Neuronal stem cell (in vitro differentiated cells): Measurements from ENCODE around the gene NOS1AP.
A peak's percentile ranks its signal among the peaks of the same experiment; 100 is the strongest.

Source experiments
- DNase-seq: peaks from one replicate; pipeline ENCODE4 v3.0.0-alpha.2; 2013; ENCODE audit warnings: low spot score
- H2AFZ ChIP-seq: one replicate; pipeline ENCODE4 v1.6.1; 2013; ENCODE audit warnings: mild to moderate bottlenecking, low read length, inconsistent platforms
- H2AK5ac ChIP-seq: 2 replicates; pipeline ENCODE4 v1.6.1; 2013; ENCODE audit warnings: low read depth, mild to moderate bottlenecking, inconsistent platforms, low read length, moderate library complexity, mixed read lengths
- H2BK120ac ChIP-seq: 2 replicates; pipeline ENCODE4 v1.6.1; 2013; ENCODE audit warnings: low read depth, mild to moderate bottlenecking, inconsistent platforms, low read length, moderate library complexity, mixed read lengths
- H2BK12ac ChIP-seq: one replicate; pipeline ENCODE4 v1.6.1; 2013; ENCODE audit warnings: low read length, inconsistent platforms
- H2BK15ac ChIP-seq: 2 replicates; pipeline ENCODE4 v1.6.1; 2013; ENCODE audit warnings: mild to moderate bottlenecking, low read length, inconsistent platforms, mixed read lengths
- H2BK5ac ChIP-seq: one replicate; pipeline ENCODE4 v1.6.1; 2013; ENCODE audit warnings: inconsistent platforms, mild to moderate bottlenecking, low read length, moderate library complexity
- H3K14ac ChIP-seq: one replicate; pipeline ENCODE4 v1.6.1; 2013; ENCODE audit warnings: low read length, inconsistent platforms
- H3K18ac ChIP-seq: 2 replicates; pipeline ENCODE4 v1.6.1; 2013; ENCODE audit warnings: low read length, inconsistent platforms
- H3K23ac ChIP-seq: 2 replicates; pipeline ENCODE4 v1.6.1; 2013; ENCODE audit warnings: low read depth, mild to moderate bottlenecking, mixed read lengths, low read length, inconsistent platforms; ENCODE audit not compliant: poor library complexity
- H3K27ac ChIP-seq: replicated peaks from 3 replicates; pipeline ENCODE4 v1.5.1; 2013; ENCODE audit warnings: low read length, inconsistent platforms
- H3K27me3 ChIP-seq, 3 experiments: 2 replicates each; pipeline ENCODE4 v1.6.1; 2013; ENCODE audit warnings: low read length in 3 of 3, mild to moderate bottlenecking in 2 of 3, inconsistent platforms in 1 of 3, low read depth in 1 of 3, mixed read lengths in 1 of 3, moderate library complexity in 1 of 3; ENCODE audit not compliant: control insufficient read depth in 3 of 3, insufficient read depth in 3 of 3
- H3K36me3 ChIP-seq, 2 donors: replicated peaks in 1 of 2; 2 replicates each; pipeline ENCODE4 v1.6.1; 2013; ENCODE audit warnings: low read length in 2 of 2; ENCODE audit not compliant: control insufficient read depth in 2 of 2, insufficient read depth in 2 of 2
- H3K4ac ChIP-seq: 2 replicates; pipeline ENCODE4 v1.6.1; 2013; ENCODE audit warnings: inconsistent platforms, mild to moderate bottlenecking, low read length, moderate library complexity
- H3K4me1 ChIP-seq, 2 donors: 1 replicate in 1 of 2; 2 replicates in 1 of 2; pipeline ENCODE4 v1.6.1; 2013; ENCODE audit warnings: low read length in 2 of 2, low read depth in 1 of 2; ENCODE audit not compliant: control insufficient read depth in 2 of 2, insufficient read depth in 1 of 2
- H3K4me2 ChIP-seq: one replicate; pipeline ENCODE4 v1.6.1; 2013; ENCODE audit warnings: mild to moderate bottlenecking, low read length, inconsistent platforms; ENCODE audit not compliant: insufficient read depth, poor library complexity, severe bottlenecking
- H3K4me3 ChIP-seq, 2 donors: 2 replicates each; pipeline ENCODE4 v1.5.1; 2013; ENCODE audit warnings: low read length in 2 of 2, mild to moderate bottlenecking in 2 of 2, inconsistent platforms in 1 of 2, moderate library complexity in 1 of 2
- H3K79me1 ChIP-seq: one replicate; pipeline ENCODE4 v1.6.1; 2013; ENCODE audit warnings: low read depth, mild to moderate bottlenecking, inconsistent platforms, low read length, moderate library complexity
- H3K9ac ChIP-seq: one replicate; pipeline ENCODE4 v1.6.1; 2013; ENCODE audit warnings: mild to moderate bottlenecking, low read depth, low read length, inconsistent platforms; ENCODE audit not compliant: poor library complexity
- H3K9me3 ChIP-seq, 2 donors: replicated peaks in 1 of 2; 2 replicates each; pipeline versions ENCODE3 to v1.6.1; 2013; ENCODE audit warnings: low read length in 2 of 2, mild to moderate bottlenecking in 2 of 2, inconsistent platforms in 1 of 2, low read depth in 1 of 2, mixed read lengths in 1 of 2, moderate library complexity in 1 of 2; ENCODE audit not compliant: control insufficient read depth in 2 of 2, insufficient read depth in 1 of 2
- H4K8ac ChIP-seq: one replicate; pipeline ENCODE4 v1.6.1; 2013; ENCODE audit warnings: low read depth, mild to moderate bottlenecking, inconsistent platforms, low read length, moderate library complexity
- H4K91ac ChIP-seq: one replicate; pipeline ENCODE4 v1.6.1; 2013; ENCODE audit warnings: low read length, low read depth, mild to moderate bottlenecking, inconsistent platforms; ENCODE audit not compliant: poor library complexity
- WGBS, 2 donors: extraction: QIAGEN DNeasy Blood & Tissue Kit; methylation state at CpG; one replicate each; pipeline ENCODE4 v1.1.7; 2013; ENCODE audit warnings: missing lambda C conversion rate in 2 of 2, mixed read lengths in 1 of 2; ENCODE audit not compliant: insufficient read length in 2 of 2, insufficient replicate concordance in 1 of 2; ENCODE audit errors: extremely low coverage in 2 of 2; 5-methylcytosine and 5-hydroxymethylcytosine counted together

Gene NOS1AP

DNA sequence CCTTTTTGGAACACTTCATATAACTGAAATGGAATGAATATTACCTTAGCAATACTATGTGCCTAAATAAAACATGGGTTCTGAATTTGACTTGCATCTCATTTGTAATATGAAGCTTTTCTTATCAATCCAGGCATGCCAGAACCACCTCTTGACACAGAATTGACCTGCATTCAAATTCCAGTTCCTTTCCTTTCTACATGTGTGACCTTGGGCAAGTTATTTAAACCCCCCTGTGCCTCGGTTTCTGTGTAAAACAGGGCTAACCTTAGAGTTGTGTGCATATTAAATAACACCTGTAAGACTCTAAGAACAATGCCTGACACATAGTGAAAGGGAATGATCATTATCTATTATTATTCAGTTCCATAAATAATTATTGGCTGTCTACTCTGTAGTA is 2.0 kb upstream of the NOS1AP start:
- Histone ChIP-seq H2BK5ac (no peak overlapping the region), H4K8ac (no peak overlapping the region), H2AFZ (no peak overlapping the region), H4K91ac (no peak overlapping the region), H3K4me3 (no peak overlapping the region), H2BK15ac (no peak overlapping the region), H3K79me1 (peaks cover 2% of the 10 kb centered on the region), H3K27me3 (peaks cover 0 to 5% (median 0%) of the 10 kb centered on the region in 3 experiments), H3K4me1 (peaks cover 17 to 23% of the 10 kb centered on the region in 2 donors), H3K18ac (no peak overlapping the region), H3K4me2 (no peak overlapping the region), H3K9ac (no peak overlapping the region), H2BK12ac (no peak overlapping the region), H2AK5ac (no peak overlapping the region), H2BK120ac (no peak overlapping the region), H3K36me3 (no peaks in the 10 kb centered on the region), H3K23ac (no peak overlapping the region), H3K14ac (no peak overlapping the region), H3K27ac (no peak overlapping the region), H3K4ac (no peak overlapping the region), H3K9me3 (no peaks in the 10 kb centered on the region)
- DNase-seq: no peak
- no CpG with 5 or more reads among the region's 1 CpG for WGBS, 2 donors

DNA sequence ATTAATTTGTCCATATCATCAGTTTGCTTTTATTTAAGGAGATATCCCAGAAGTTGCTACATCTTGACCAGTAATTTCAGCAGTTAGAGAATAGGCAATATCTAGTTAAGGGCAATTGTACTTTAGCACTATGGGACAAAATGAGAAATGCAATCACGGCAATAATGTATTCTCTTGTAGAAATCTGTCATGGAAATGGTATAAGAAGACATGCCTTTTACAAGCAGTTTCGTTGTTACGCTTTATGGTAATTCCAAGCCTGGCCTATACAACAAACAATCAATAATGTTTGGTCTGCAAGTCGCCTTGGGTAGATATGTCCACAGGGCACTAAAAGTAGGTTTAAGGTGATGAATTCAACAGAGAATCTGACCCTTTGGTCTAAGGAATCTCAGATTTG is 1.2 kb upstream of the NOS1AP start:
- Histone ChIP-seq H3K4me1 (peaks cover 16% of the 10 kb centered on the region in 2 donors), H3K27ac (no peak overlapping the region), H3K27me3 (peaks cover 0 to 5% (median 0%) of the 10 kb centered on the region in 3 experiments), H3K36me3 (no peaks in the 10 kb centered on the region), H2BK12ac (no peak overlapping the region), H3K79me1 (peaks cover 2% of the 10 kb centered on the region), H4K8ac (no peak overlapping the region), H4K91ac (no peak overlapping the region), H3K18ac (no peak overlapping the region), H3K14ac (no peak overlapping the region), H2BK15ac (no peak overlapping the region), H3K23ac (no peak overlapping the region), H2BK5ac (no peak overlapping the region), H2AFZ (no peak overlapping the region), H3K9me3 (no peaks in the 10 kb centered on the region), H3K4me2 (no peak overlapping the region), H2AK5ac (no peak overlapping the region), H3K9ac (no peak overlapping the region), H3K4ac (no peak overlapping the region), H3K4me3 (no peak overlapping the region), H2BK120ac (no peak overlapping the region)
- DNase-seq: no peak
- WGBS, 2 donors: no CpG with 5 or more reads among the region's 4 CpGs

DNA sequence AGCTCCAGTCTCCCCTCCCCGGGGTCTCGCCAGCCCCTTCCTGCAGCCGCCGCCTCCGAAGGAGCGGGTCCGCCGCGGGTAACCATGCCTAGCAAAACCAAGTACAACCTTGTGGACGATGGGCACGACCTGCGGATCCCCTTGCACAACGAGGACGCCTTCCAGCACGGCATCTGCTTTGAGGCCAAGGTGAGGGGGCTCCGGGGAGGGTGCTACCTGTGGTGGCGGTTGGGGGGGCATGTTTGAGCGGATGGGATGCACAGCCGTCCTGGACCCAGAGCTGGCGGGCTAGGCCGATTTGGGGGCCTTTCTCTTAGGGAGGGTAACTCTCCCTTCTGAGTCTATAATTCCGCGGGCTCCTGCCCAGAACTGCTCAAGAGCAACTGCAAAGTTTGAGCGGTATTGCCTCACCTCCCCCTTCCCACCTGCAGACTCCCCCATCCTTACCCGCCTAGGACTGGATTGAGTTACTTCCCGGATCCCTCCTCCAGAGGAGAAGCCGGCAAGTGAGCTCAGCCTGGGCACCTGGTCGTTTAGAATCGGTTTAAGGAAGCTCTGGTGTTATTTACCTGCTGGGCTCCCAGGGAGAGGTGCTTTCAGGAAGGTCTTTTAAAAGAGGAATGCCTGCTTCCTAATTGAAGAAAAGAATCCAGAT is 730 bp downstream of the NOS1AP start:
- no peak overlapping the region for H2BK12ac ChIP-seq
- no peak overlapping the region for H4K91ac ChIP-seq
- H3K4me1 ChIP-seq: peaks cover 16% of the 10 kb centered on the region in 2 donors
- DNase-seq: no peak
- WGBS, 2 donors: no CpG with 5 or more reads among the region's 29 CpGs
- H3K79me1 ChIP-seq: peaks cover 2% of the 10 kb centered on the region
- no peak overlapping the region for H2BK5ac ChIP-seq
- H3K36me3 ChIP-seq: peaks cover 0 to 14% of the 10 kb centered on the region in 2 donors
- peak overlapping the region; percentile 69 for H2BK120ac ChIP-seq
- peaks cover 0 to 10% of the 10 kb centered on the region in 2 donors for H3K9me3 ChIP-seq
- peak overlapping the region; percentile 86 to 97 for H3K4me3 ChIP-seq
- H4K8ac ChIP-seq: no peak overlapping the region
- no peak overlapping the region for H3K4ac ChIP-seq
- H2AFZ ChIP-seq: peak overlapping the region; percentile 96
- H3K18ac ChIP-seq: peak overlapping the region; percentile 92
- peaks cover 0 to 5% (median 0%) of the 10 kb centered on the region in 3 experiments for H3K27me3 ChIP-seq
- no peak overlapping the region for H3K27ac ChIP-seq
- H3K9ac ChIP-seq: peak overlapping the region; percentile 96
- H2AK5ac ChIP-seq: no peak overlapping the region
- H3K4me2 ChIP-seq: peak overlapping the region; percentile 87
- peak overlapping the region; percentile 71 for H3K14ac ChIP-seq
- H3K23ac ChIP-seq: peak overlapping the region; percentile 16
- H2BK15ac ChIP-seq: no peak overlapping the region

GRCh38 chr1:162070825-162071224 is 1.3 kb downstream of the NOS1AP start:
- Histone ChIP-seq H3K4me3 (peak overlapping the region; percentile 86 to 97), H3K79me1 (peaks cover 2% of the 10 kb centered on the region), H4K8ac (no peak overlapping the region), H3K27ac (no peak overlapping the region), H3K4me1 (peaks cover 16% of the 10 kb centered on the region in 2 donors), H3K4ac (no peak overlapping the region), H2BK12ac (no peak overlapping the region), H2BK5ac (no peak overlapping the region), H4K91ac (no peak overlapping the region), H2BK120ac (no peak overlapping the region), H3K14ac (peak overlapping the region; percentile 77), H2AK5ac (no peak overlapping the region), H2BK15ac (no peak overlapping the region), H2AFZ (peak overlapping the region; percentile 11), H3K9ac (peak overlapping the region; percentile 38), H3K18ac (peak overlapping the region; percentile 76), H3K36me3 (peaks cover 0 to 17% of the 10 kb centered on the region in 2 donors), H3K23ac (peak overlapping the region; percentile 83), H3K27me3 (peaks cover 0 to 5% (median 0%) of the 10 kb centered on the region in 3 experiments), H3K9me3 (peaks cover 0 to 14% of the 10 kb centered on the region in 2 donors), H3K4me2 (peak overlapping the region; percentile 87)
- no peak for DNase-seq
- WGBS, 2 donors: no CpG with 5 or more reads among the region's 7 CpGs
